D721Med (cell line): ENCODE results near the gene LEKR1.

Experiments
- DNase-seq: peaks from one replicate; pipeline ENCODE4 v3.0.0; 2011; ENCODE audit warnings: low spot score; ENCODE audit not compliant: insufficient read length
- FAIRE-seq: peaks from 2 replicates; lab custom pipeline; 2011; peaks lifted over from hg19 to GRCh38; lab: Jason Lieb, UNC
- CTCF ChIP-seq: IDR thresholded peaks from 2 replicates; pipeline ENCODE4 v1.5.1; 2012; ENCODE audit warnings: mild to moderate bottlenecking, control low read depth; ENCODE audit not compliant: insufficient read depth; ENCODE audit errors: missing control alignments

Gene LEKR1

DNA sequence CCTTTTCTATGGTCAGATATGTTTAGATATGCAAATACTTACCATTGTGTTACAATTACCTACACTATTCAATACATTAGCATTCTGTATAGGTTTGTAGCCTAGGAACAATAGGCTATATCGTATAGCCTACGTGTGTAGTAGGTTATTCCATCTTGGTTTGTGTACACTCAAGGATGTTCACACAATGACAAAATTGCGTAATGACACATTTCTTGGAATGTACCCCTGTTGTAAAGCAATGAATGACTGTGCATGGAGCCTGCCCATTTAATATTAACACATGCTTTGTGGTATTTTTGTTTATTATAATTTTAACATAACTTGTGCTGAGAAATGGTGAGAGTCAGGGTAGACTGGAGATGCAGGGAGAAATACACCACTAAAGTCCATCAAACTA, 154.9 kb downstream of the LEKR1 start:
- no peak for DNase-seq
- no peak for TF ChIP-seq CTCF
- no peak for FAIRE-seq

DNA sequence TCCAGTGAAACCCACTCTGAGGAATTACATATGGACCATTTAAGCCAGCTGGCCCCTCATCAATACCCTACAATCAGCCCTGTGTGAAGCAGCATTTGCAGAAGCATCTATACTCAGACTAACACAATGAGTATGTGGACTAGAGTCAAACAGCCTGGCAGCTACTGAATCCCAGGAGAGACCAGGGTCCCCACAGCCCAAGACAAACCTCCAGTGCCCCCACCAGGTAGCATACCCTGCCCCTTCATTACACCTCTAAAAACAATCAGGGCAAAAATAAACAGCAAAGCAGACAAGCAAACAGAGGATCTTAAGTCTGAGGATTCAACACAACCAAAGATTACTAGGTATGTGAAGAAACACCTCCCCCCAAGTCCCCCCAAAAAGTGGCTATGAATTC, 157.4 kb downstream of the LEKR1 start:
- TF ChIP-seq CTCF: no peak
- FAIRE-seq: no peak
- DNase-seq: no peak

DNA sequence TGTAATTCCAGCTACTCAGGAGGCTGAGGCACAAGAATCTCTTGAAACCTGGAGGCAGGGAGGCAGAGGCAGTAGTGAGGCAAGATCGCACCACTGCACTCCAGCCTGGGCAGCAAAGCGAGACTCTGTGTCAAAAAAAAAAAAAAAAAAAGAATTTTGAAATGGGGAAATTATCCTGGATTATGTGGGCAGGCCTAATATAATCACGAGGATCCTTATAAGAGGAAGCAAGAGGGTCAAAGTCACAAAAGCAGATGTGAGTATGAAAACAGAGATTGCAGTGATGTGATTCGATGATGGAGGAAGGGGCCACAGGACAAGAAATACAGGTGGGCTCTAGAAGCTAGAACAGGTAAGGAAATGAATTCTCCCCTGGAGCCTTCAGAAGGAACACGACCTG, 159.6 kb downstream of the LEKR1 start:
- no peak for TF ChIP-seq CTCF
- DNase-seq (no peak), FAIRE-seq (no peak)

DNA sequence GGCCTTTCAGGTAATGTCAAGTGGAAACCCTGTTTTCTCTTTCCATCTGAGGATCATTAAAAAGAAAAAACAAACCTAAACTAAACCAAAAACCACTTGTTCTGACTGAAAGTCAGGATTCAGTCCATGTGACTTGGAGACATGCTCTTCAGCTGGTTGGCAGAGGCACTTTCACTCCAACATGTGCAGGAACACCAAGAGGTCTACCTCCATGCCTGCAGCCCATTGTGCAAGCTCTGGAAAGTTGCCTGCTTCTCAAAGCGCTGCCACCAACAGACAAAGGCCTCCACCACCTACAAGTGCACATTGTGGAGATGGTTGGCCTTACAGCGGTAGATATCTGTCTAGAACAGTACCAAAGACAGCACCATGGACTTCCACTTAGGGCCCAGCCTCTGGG, 161.8 kb downstream of the LEKR1 start:
- DNase-seq (no peak), FAIRE-seq (no peak)
- TF ChIP-seq CTCF: no peak

DNA sequence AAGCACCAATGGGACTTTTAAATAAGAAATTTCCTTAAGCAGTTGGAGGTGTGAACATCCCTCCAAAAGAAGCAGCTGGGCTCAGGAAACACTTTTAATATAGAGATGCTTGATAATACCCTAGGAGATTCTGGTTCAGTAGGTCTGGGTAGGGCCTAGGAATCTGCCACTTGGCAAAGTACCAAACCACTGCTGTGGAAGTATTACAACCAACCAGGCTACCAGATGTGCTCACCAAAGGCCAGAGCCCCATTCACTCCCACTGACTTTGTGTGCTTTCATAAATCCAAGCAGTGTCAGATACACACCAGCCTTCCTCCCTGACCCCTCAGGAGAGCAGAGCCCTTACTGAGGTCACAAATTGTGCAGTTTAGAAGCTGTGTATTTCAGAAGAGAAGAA, 171.2 kb downstream of the LEKR1 start:
- no peak for TF ChIP-seq CTCF
- DNase-seq: no peak
- no peak for FAIRE-seq

DNA sequence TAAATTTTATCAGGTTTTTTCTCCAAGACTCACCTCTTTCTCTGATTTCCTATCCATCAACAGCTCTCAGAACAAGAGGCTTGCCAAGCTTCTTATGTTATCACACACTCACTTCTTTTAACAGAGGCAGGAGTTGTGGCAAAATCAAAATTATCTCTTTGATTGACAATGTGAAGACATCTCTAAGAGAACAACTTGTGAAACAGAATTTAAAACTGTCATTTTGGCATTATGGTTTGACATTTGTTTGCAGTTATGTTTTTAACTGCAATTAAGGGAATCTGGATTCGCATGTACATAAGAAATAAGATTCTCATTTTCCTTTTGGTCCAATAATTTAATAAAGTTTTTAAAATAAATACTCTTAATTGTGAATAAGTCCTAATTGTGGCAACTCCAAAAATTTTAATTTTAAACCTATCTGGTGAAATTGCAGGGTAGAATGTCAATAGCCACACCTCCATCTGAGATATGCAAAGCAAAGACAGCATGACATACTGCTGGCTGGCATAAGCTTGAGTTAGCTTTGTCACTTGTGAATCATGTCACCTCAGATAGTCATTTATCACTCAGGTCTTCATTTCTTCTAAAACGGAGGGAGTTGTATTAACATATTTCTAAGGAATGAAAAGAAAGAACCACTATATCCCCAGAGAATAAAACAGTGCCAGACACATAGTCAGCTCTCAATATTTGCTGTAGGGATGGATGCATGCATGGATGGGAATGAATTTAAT, 175.2 kb downstream of the LEKR1 start:
- FAIRE-seq (no peak), DNase-seq (no peak)
- no peak for TF ChIP-seq CTCF

GRCh38 chr3:157021679-157022078, 195.5 kb downstream of the LEKR1 start:
- no peak for FAIRE-seq
- no peak for TF ChIP-seq CTCF
- DNase-seq: no peak
